WTC11 (cell line): ENCODE measurements around the gene ABCB4. TPM values are rescaled to one million over a fixed set of nuclear protein-coding genes. Genes with fewer than 3 reads are reported as not detected.

ENCODE experiments used
- ATAC-seq: fragments of 200-7000 bp; cut with Tn5 transposase; 2 replicates; pipeline ENCODE4 v1.10.0; 2021; ENCODE audit warnings: mild to moderate bottlenecking, moderate library complexity
- CTCF ChIA-PET: fragments of 300-600 bp; sonication (Branson Sonifier 250); formaldehyde crosslinking; loops from one replicate; lab custom pipeline; 2021; ENCODE audit warnings: antibody characterized with exemption; lab: Charles Lee
- POLR2A ChIA-PET: fragments of 350-600 bp; sonication (Branson Sonifier 250); formaldehyde crosslinking; loops from one replicate; lab custom pipeline; 2021; ENCODE audit warnings: antibody characterized with exemption; lab: Charles Lee
- DNase-seq: peaks from one replicate; pipeline ENCODE4 v3.0.0; 2021; ENCODE audit warnings: low spot score
- H3K27ac Mint-ChIP-seq: 2 replicates; pipeline ENCODE4 v1.8.0; 2021; ENCODE audit warnings: mixed read lengths
- H3K27me3 Mint-ChIP-seq: 2 replicates; pipeline ENCODE4 v1.8.0; 2021; ENCODE audit warnings: low read depth, mild to moderate bottlenecking, moderate library complexity, mixed read lengths
- H3K36me3 Mint-ChIP-seq: 2 replicates; pipeline ENCODE4 v1.8.0; 2021; ENCODE audit warnings: mixed read lengths
- H3K4me1 Mint-ChIP-seq: 2 replicates; pipeline ENCODE4 v1.8.0; 2022; ENCODE audit warnings: mixed read lengths
- H3K4me3 Mint-ChIP-seq: 2 replicates; pipeline ENCODE4 v1.8.0; 2021; ENCODE audit warnings: mild to moderate bottlenecking, moderate library complexity, mixed read lengths
- H3K9me3 Mint-ChIP-seq: 2 replicates; pipeline ENCODE4 v1.8.0; 2021; ENCODE audit warnings: mixed read lengths
- CBFB ChIP-seq: sonication (generic); formaldehyde crosslinking; IDR thresholded peaks from 2 replicates; pipeline ENCODE4 v1.8.1; 2022; ENCODE audit warnings: mild to moderate bottlenecking, low read depth, missing genetic modification reagents
- ELF4 ChIP-seq: sonication (generic); formaldehyde crosslinking; IDR thresholded peaks from 2 replicates; pipeline ENCODE4 v1.8.1; 2022; ENCODE audit warnings: low read depth, mild to moderate bottlenecking, moderate library complexity, missing genetic modification reagents
- ETV6 ChIP-seq: sonication (generic); formaldehyde crosslinking; IDR thresholded peaks from 2 replicates; pipeline ENCODE4 v1.8.1; 2022; ENCODE audit warnings: mild to moderate bottlenecking, missing genetic modification reagents
- FOXJ3 ChIP-seq: sonication (generic); formaldehyde crosslinking; IDR thresholded peaks from 2 replicates; pipeline ENCODE4 v1.9.0; 2021; ENCODE audit warnings: missing genetic modification reagents, mild to moderate bottlenecking, borderline replicate concordance
- FOXK1 ChIP-seq: sonication (generic); formaldehyde crosslinking; IDR thresholded peaks from 2 replicates; pipeline ENCODE4 v1.8.0; 2022; ENCODE audit warnings: mild to moderate bottlenecking, moderate library complexity, missing genetic modification reagents
- IRF2 ChIP-seq: sonication (generic); formaldehyde crosslinking; IDR thresholded peaks from 2 replicates; pipeline ENCODE4 v1.8.0; 2022; ENCODE audit warnings: low read depth, missing genetic modification reagents, borderline replicate concordance
- NFATC4 ChIP-seq: fragments of 250-450 bp; sonication (Bioruptor Pico); IDR thresholded peaks from 2 replicates; pipeline ENCODE4 v1.9.0; 2021; ENCODE audit warnings: mild to moderate bottlenecking
- OVOL2 ChIP-seq: fragments of 250-450 bp; sonication (Bioruptor Pico); IDR thresholded peaks from 2 replicates; pipeline ENCODE4 v1.9.0; 2021; ENCODE audit warnings: mild to moderate bottlenecking, borderline replicate concordance
- PREB ChIP-seq: sonication (generic); formaldehyde crosslinking; IDR thresholded peaks from 2 replicates; pipeline ENCODE4 v1.8.1; 2022; ENCODE audit warnings: mild to moderate bottlenecking, missing genetic modification reagents, moderate library complexity, borderline replicate concordance
- RELA ChIP-seq: sonication (generic); formaldehyde crosslinking; IDR thresholded peaks from 2 replicates; pipeline ENCODE4 v1.8.1; 2022; ENCODE audit warnings: missing genetic modification reagents, mild to moderate bottlenecking, borderline replicate concordance
- SMAD3 ChIP-seq: sonication (generic); formaldehyde crosslinking; IDR thresholded peaks from 2 replicates; pipeline ENCODE4 v1.8.0; 2022; ENCODE audit warnings: missing genetic modification reagents, mild to moderate bottlenecking, borderline replicate concordance
- SOX15 ChIP-seq: fragments of 250-450 bp; sonication (Bioruptor Pico); IDR thresholded peaks from 2 replicates; pipeline ENCODE4 v1.9.0; 2021; ENCODE audit warnings: mild to moderate bottlenecking
- STAT6 ChIP-seq: sonication (generic); formaldehyde crosslinking; conservative IDR thresholded peaks from 2 replicates; pipeline ENCODE4 v1.8.1; 2023; ENCODE audit warnings: mild to moderate bottlenecking, low read depth, missing genetic modification reagents, moderate library complexity
- ZNF219 ChIP-seq: sonication (generic); formaldehyde crosslinking; IDR thresholded peaks from 2 replicates; pipeline ENCODE4 v1.8.0; 2023; ENCODE audit warnings: missing genetic modification reagents, mild to moderate bottlenecking, borderline replicate concordance
- total RNA-seq: library from RNA; stranded (reverse); gene quantifications from 3 replicates; pipeline ENCODE4 v1.2.3, GENCODE V29; 2021

Gene ABCB4
- total RNA-seq, 1 experiment from 2014 or later: 1.2 TPM

GRCh38 chr7:87395442-87396020 is 79.9 kb downstream of the ABCB4 start:
- CTCF ChIA-PET: no interaction called here
- ATAC-seq (no peak), DNase-seq (no peak)
- H3K36me3 Mint-ChIP-seq: peaks cover 15% of the 10 kb centered on the region
- no peak overlapping the region for H3K4me3 Mint-ChIP-seq
- POLR2A ChIA-PET: no interaction called here
- TF ChIP-seq SOX15 (CRISPR knock-in tag): no peak
- TF ChIP-seq NFATC4 (CRISPR knock-in tag): no peak
- no peak for TF ChIP-seq PREB (CRISPR knock-in tag)
- no peak for TF ChIP-seq FOXK1
- no peak for TF ChIP-seq SMAD3
- no peak for TF ChIP-seq OVOL2 (CRISPR knock-in tag)
- no peak for TF ChIP-seq CBFB
- no peak for TF ChIP-seq FOXJ3 (CRISPR knock-in tag)
- TF ChIP-seq, all 79 proteins: peak for 0
- Mint-ChIP-seq H3K27me3 (no peaks in the 10 kb centered on the region), H3K27ac (no peak overlapping the region), H3K9me3 (peaks cover 9% of the 10 kb centered on the region; the same call in 1 of the 2 replicates), H3K4me1 (no peaks in the 10 kb centered on the region)

GRCh38 chr7:87391020-87391701 is 84.3 kb downstream of the ABCB4 start:
- POLR2A ChIA-PET: no interaction called here
- TF ChIP-seq FOXK1: no peak
- TF ChIP-seq, all 79 proteins: peak for 0
- Mint-ChIP-seq H3K27me3 (no peaks in the 10 kb centered on the region), H3K36me3 (peaks cover 25% of the 10 kb centered on the region), H3K4me1 (no peaks in the 10 kb centered on the region), H3K27ac (no peak overlapping the region), H3K9me3 (peaks cover 21% of the 10 kb centered on the region), H3K4me3 (no peak overlapping the region)
- CTCF ChIA-PET: no interaction called here
- no peak for ATAC-seq
- no peak for DNase-seq

- Mint-ChIP-seq H3K36me3 (peaks cover 19% of the 10 kb centered on the region), H3K27me3 (no peaks in the 10 kb centered on the region), H3K4me3 (no peak overlapping the region), H3K4me1 (no peaks in the 10 kb centered on the region), H3K27ac (no peak overlapping the region), H3K9me3 (peaks cover 15% of the 10 kb centered on the region)
- DNase-seq (no peak), ATAC-seq (no peak)
- POLR2A ChIA-PET: no interaction called here
- CTCF ChIA-PET: no interaction called here
- no peak for TF ChIP-seq RELA (CRISPR knock-in tag)
- TF ChIP-seq, all 79 proteins: peak for 0
These were observed 94.6 kb downstream of the ABCB4 start for GRCh38 chr7:87380905-87381304.

- Mint-ChIP-seq H3K27me3 (no peaks in the 10 kb centered on the region; the same call in 1 of the 2 replicates), H3K9me3 (no peaks in the 10 kb centered on the region), H3K36me3 (no peaks in the 10 kb centered on the region), H3K27ac (no peak overlapping the region), H3K4me1 (no peaks in the 10 kb centered on the region), H3K4me3 (no peak overlapping the region)
- ATAC-seq: no peak
- no peak for DNase-seq
- no peak for TF ChIP-seq ETV6 (CRISPR knock-in tag)
- TF ChIP-seq ZNF219 (CRISPR knock-in tag): no peak
- ChIA-PET POLR2A (no interaction called here), CTCF (no interaction called here)
These were observed 99.6 kb downstream of the ABCB4 start for GRCh38 chr7:87375662-87376435.

- Mint-ChIP-seq H3K27ac (no peak overlapping the region; the same call in 1 of the 2 replicates), H3K4me1 (no peaks in the 10 kb centered on the region), H3K27me3 (no peaks in the 10 kb centered on the region; the same call in 1 of the 2 replicates), H3K4me3 (no peak overlapping the region), H3K9me3 (no peaks in the 10 kb centered on the region), H3K36me3 (no peaks in the 10 kb centered on the region)
- POLR2A ChIA-PET: no interaction called here
- no peak for TF ChIP-seq STAT6
- TF ChIP-seq ELF4 (CRISPR knock-in tag): no peak
- no peak for TF ChIP-seq IRF2 (CRISPR knock-in tag)
- no peak for TF ChIP-seq SMAD3
- TF ChIP-seq FOXK1: no peak
- no peak for TF ChIP-seq ETV6 (CRISPR knock-in tag)
- DNase-seq: no peak
- CTCF ChIA-PET: no interaction called here
- no peak for ATAC-seq
These were observed 104.8 kb downstream of the ABCB4 start for GRCh38 chr7:87370660-87371180.
